HepG2 (cell line): ENCODE results near the gene GPN2. TPM values are rescaled to one million over a fixed set of nuclear protein-coding genes. Genes with fewer than 3 reads are reported as not detected.

Experiments
- FOXJ3 ChIP-seq: sonication (generic); formaldehyde crosslinking; IDR thresholded peaks from 2 replicates; pipeline ENCODE4 v1.4.0; 2020; ENCODE audit warnings: missing genetic modification reagents, mild to moderate bottlenecking, borderline replicate concordance
- FOXK1 ChIP-seq: sonication (generic); formaldehyde crosslinking; IDR thresholded peaks from 2 replicates; pipeline ENCODE4 v1.4.0; 2020; ENCODE audit warnings: low read depth, missing genetic modification reagents, borderline replicate concordance
- REPIN1 ChIP-seq: sonication (generic); formaldehyde crosslinking; IDR thresholded peaks from 2 replicates; pipeline ENCODE4 v1.8.0; 2022; ENCODE audit warnings: missing genetic modification reagents, low read depth, mild to moderate bottlenecking, borderline replicate concordance
- TEAD2 ChIP-seq: sonication (generic); formaldehyde crosslinking; IDR thresholded peaks from 2 replicates; pipeline ENCODE4 v1.9.0; 2021; ENCODE audit warnings: missing genetic modification reagents
- THYN1 ChIP-seq: sonication (generic); formaldehyde crosslinking; IDR thresholded peaks from 2 replicates; pipeline ENCODE4 v1.8.1; 2023; ENCODE audit warnings: low read depth, mild to moderate bottlenecking, moderate library complexity, missing genetic modification reagents, borderline replicate concordance
- ZNF138 ChIP-seq: sonication (generic); formaldehyde crosslinking; IDR thresholded peaks from 2 replicates; pipeline ENCODE4 v1.5.0; 2020; ENCODE audit warnings: mild to moderate bottlenecking, low read depth, missing genetic modification reagents
- polyA plus RNA-seq, 8 experiments: library from polyadenylated mRNA; depleted of rRNA in 3 of 8; stranded (reverse) in 7 of 8; unstranded in 1 of 8; fragments of >200 nt; fragmentation: Illumina TruSeq in 4 of 8; extraction: Trizol in 4 of 8; gene quantifications; 2 replicates each; pipeline versions ENCODE4 v1.2.1 to v1.2.3, GENCODE V29; 2011 to 2016; ENCODE audit warnings: low read depth in 4 of 8, missing spikeins in 1 of 8, mixed read lengths in 1 of 8; ENCODE audit not compliant: insufficient read depth in 1 of 8
- total RNA-seq, 5 experiments: library from RNA; depleted of rRNA; stranded (reverse); fragments of >200 nt; fragmentation: Illumina TruSeq; extraction: Trizol; gene quantifications; 2 replicates each; pipeline ENCODE4 v1.2.3, GENCODE V29; 2016; ENCODE audit warnings: low read depth in 1 of 5
- TF ChIP-seq, protein P1 (sequence below): sonication (generic); formaldehyde crosslinking; IDR thresholded peaks from 2 replicates; pipeline ENCODE4 v1.4.0; 2020; ENCODE audit warnings: missing genetic modification reagents, mild to moderate bottlenecking, borderline replicate concordance
- TF ChIP-seq, protein P2 (sequence below): sonication (generic); formaldehyde crosslinking; IDR thresholded peaks from 2 replicates; pipeline ENCODE4 v1.5.0; 2020; ENCODE audit warnings: mild to moderate bottlenecking, missing genetic modification reagents, borderline replicate concordance
- TF ChIP-seq, protein P3 (sequence below): sonication (generic); formaldehyde crosslinking; conservative IDR thresholded peaks from 2 replicates; pipeline ENCODE4 v1.4.0; 2020; ENCODE audit warnings: mild to moderate bottlenecking, missing genetic modification reagents, moderate library complexity

The GPN2 gene
- total and polyA plus RNA-seq, 2 of the 13 experiments (the other 11 are each of a cell fraction or from before 2014, with no cell fraction given): 19.3 to 38.9 TPM

DNA sequence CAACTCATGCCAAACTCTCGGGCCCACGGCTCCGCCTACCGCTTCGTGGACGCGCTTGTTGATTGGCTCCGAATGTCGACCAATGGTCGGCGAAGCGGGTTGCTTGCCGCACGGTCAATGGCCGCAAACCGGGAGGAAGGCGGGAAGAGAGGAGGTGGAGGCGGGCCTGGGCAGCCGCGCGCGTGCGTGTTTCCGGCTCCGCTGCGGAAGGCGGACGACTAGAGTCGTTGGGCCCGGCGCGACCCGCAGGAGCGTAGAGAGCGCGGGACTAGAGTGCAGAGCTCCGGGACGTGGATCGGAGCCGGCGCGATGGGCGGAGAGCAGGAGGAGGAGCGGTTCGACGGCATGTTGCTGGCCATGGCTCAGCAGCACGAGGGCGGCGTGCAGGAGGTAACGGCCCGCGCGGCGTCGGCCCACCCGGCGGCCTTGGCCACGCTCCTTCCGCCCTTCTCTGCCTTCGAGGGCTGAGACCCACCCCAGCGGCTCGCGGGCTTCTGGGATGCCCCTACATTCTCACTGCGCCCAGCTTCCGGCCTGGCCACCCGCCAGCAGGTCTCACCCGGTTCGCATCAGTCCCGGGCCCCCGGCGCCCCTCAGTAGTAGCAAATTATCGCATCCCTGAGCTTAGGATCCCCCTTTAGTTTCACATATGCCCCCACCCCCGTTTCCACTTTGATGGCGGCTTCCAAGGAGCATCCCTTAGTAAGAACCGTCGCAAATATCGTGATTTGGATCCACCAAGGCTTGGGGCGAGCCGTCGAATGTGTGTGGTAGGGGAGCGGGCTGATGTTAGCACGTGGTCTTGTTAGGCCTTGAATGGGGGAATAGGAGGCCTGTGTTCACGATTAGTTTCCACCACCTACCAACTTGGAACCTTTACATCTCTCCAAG lies 31.7 kb upstream of the GPN2 start, which contains the start of gene NUDC (continued):
- TF ChIP-seq, protein P1, sequence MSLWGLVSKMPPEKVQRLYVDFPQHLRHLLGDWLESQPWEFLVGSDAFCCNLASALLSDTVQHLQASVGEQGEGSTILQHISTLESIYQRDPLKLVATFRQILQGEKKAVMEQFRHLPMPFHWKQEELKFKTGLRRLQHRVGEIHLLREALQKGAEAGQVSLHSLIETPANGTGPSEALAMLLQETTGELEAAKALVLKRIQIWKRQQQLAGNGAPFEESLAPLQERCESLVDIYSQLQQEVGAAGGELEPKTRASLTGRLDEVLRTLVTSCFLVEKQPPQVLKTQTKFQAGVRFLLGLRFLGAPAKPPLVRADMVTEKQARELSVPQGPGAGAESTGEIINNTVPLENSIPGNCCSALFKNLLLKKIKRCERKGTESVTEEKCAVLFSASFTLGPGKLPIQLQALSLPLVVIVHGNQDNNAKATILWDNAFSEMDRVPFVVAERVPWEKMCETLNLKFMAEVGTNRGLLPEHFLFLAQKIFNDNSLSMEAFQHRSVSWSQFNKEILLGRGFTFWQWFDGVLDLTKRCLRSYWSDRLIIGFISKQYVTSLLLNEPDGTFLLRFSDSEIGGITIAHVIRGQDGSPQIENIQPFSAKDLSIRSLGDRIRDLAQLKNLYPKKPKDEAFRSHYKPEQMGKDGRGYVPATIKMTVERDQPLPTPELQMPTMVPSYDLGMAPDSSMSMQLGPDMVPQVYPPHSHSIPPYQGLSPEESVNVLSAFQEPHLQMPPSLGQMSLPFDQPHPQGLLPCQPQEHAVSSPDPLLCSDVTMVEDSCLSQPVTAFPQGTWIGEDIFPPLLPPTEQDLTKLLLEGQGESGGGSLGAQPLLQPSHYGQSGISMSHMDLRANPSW (CRISPR knock-in tag): no peak
- no peak for TF ChIP-seq FOXJ3 (CRISPR knock-in tag)
- TF ChIP-seq, protein P2, sequence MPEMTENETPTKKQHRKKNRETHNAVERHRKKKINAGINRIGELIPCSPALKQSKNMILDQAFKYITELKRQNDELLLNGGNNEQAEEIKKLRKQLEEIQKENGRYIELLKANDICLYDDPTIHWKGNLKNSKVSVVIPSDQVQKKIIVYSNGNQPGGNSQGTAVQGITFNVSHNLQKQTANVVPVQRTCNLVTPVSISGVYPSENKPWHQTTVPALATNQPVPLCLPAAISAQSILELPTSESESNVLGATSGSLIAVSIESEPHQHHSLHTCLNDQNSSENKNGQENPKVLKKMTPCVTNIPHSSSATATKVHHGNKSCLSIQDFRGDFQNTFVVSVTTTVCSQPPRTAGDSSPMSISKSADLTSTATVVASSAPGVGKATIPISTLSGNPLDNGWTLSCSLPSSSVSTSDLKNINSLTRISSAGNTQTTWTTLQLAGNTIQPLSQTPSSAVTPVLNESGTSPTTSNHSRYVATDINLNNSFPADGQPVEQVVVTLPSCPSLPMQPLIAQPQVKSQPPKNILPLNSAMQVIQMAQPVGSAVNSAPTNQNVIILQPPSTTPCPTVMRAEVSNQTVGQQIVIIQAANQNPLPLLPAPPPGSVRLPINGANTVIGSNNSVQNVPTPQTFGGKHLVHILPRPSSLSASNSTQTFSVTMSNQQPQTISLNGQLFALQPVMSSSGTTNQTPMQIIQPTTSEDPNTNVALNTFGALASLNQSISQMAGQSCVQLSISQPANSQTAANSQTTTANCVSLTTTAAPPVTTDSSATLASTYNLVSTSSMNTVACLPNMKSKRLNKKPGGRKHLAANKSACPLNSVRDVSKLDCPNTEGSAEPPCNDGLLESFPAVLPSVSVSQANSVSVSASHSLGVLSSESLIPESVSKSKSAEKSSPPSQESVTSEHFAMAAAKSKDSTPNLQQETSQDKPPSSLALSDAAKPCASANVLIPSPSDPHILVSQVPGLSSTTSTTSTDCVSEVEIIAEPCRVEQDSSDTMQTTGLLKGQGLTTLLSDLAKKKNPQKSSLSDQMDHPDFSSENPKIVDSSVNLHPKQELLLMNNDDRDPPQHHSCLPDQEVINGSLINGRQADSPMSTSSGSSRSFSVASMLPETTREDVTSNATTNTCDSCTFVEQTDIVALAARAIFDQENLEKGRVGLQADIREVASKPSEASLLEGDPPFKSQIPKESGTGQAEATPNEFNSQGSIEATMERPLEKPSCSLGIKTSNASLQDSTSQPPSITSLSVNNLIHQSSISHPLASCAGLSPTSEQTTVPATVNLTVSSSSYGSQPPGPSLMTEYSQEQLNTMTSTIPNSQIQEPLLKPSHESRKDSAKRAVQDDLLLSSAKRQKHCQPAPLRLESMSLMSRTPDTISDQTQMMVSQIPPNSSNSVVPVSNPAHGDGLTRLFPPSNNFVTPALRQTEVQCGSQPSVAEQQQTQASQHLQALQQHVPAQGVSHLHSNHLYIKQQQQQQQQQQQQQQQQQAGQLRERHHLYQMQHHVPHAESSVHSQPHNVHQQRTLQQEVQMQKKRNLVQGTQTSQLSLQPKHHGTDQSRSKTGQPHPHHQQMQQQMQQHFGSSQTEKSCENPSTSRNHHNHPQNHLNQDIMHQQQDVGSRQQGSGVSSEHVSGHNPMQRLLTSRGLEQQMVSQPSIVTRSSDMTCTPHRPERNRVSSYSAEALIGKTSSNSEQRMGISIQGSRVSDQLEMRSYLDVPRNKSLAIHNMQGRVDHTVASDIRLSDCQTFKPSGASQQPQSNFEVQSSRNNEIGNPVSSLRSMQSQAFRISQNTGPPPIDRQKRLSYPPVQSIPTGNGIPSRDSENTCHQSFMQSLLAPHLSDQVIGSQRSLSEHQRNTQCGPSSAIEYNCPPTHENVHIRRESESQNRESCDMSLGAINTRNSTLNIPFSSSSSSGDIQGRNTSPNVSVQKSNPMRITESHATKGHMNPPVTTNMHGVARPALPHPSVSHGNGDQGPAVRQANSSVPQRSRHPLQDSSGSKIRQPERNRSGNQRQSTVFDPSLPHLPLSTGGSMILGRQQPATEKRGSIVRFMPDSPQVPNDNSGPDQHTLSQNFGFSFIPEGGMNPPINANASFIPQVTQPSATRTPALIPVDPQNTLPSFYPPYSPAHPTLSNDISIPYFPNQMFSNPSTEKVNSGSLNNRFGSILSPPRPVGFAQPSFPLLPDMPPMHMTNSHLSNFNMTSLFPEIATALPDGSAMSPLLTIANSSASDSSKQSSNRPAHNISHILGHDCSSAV (CRISPR knock-in tag): no peak
- TF ChIP-seq REPIN1 (CRISPR knock-in tag): no peak
- peak; percentile 96 for TF ChIP-seq ZNF138 (CRISPR knock-in tag)
- peak; percentile 38; the same call in 1 of the 2 replicates for TF ChIP-seq FOXK1
- no peak for TF ChIP-seq TEAD2 (CRISPR knock-in tag)
- TF ChIP-seq, protein P3, sequence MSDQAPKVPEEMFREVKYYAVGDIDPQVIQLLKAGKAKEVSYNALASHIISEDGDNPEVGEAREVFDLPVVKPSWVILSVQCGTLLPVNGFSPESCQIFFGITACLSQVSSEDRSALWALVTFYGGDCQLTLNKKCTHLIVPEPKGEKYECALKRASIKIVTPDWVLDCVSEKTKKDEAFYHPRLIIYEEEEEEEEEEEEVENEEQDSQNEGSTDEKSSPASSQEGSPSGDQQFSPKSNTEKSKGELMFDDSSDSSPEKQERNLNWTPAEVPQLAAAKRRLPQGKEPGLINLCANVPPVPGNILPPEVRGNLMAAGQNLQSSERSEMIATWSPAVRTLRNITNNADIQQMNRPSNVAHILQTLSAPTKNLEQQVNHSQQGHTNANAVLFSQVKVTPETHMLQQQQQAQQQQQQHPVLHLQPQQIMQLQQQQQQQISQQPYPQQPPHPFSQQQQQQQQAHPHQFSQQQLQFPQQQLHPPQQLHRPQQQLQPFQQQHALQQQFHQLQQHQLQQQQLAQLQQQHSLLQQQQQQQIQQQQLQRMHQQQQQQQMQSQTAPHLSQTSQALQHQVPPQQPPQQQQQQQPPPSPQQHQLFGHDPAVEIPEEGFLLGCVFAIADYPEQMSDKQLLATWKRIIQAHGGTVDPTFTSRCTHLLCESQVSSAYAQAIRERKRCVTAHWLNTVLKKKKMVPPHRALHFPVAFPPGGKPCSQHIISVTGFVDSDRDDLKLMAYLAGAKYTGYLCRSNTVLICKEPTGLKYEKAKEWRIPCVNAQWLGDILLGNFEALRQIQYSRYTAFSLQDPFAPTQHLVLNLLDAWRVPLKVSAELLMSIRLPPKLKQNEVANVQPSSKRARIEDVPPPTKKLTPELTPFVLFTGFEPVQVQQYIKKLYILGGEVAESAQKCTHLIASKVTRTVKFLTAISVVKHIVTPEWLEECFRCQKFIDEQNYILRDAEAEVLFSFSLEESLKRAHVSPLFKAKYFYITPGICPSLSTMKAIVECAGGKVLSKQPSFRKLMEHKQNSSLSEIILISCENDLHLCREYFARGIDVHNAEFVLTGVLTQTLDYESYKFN (CRISPR knock-in tag): peak; percentile 44
- TF ChIP-seq THYN1: no peak
